Nucleus accumbens (tissue), 56 donors: Measurements from ENCODE around the gene POLD2.

Experiments
- DNase-seq, 56 donors: peaks; one replicate each; lab custom pipeline; 2025; lab: John Stamatoyannopoulos, UW

Gene POLD2

GRCh38 chr7:44087911-44088838, 35.2 kb downstream of the POLD2 start:
- DNase-seq, result peak in 17 of 56 donors; percentile 10 to 68 (median 32)

DNA sequence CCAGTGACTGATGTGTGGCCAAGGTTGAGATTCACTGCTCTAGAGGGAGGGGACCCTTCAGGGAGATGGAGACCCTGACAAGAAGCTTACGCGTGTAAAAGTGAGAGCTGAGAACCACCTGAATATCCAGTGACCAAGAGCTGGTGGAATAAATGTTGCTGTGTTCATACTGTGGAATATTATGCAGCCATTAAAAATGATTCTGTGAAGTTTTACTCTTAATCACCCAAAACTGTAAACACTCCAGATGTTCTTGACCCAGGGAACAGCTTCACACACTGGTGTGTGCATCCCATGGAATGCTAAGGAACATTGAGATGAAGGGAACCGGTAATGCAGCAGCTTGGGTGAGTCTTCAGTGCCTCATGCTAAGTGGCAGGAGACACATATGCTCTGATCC, 36.7 kb downstream of the POLD2 start:
- DNase-seq, result no peak

- no peak for DNase-seq
Observed at GRCh38 chr7:44085546-44085945, 37.8 kb downstream of the POLD2 start.

DNA sequence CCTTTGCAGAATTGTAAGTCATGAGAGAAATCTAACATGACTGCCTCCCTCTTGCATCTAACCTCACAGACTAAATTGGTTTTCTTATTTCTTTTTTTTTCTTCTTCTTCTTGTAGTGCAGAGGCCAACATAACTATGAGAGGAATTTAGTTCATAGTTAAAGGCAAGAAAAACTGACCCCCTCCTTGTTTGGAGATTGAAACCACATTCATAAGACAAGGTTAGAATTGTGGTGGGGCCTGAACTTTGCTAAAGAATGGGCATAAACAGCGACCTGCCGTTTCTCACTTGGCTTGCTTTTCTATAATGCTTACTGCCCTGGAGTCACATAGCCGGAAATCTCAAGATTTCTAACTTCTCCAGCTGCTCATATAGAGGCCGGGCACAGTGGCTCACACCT, 38.6 kb downstream of the POLD2 start:
- no peak for DNase-seq

DNA sequence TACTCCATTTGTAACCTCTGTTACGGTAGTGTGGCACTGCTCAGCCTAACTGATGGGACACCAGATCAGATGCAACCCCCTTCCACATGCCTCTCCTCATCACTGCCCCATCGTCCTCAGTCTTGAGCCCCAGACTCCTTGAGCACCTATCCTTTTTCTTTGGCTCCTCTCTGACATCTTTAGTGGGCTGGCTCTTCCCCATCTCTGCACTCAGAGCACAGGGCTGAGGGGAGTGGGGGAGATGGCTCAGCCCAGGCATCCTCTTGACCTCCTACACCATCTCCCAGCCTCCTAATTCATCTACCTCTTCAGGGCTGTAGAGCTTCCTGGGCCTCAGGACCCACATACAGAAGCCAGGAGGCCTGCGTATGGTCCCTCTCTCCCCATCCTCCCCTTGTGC, 39.6 kb downstream of the POLD2 start:
- no peak for DNase-seq

GRCh38 chr7:44082541-44083207, 40.7 kb downstream of the POLD2 start:
- peak; percentile 74 to 100 (median 98) for DNase-seq

DNA sequence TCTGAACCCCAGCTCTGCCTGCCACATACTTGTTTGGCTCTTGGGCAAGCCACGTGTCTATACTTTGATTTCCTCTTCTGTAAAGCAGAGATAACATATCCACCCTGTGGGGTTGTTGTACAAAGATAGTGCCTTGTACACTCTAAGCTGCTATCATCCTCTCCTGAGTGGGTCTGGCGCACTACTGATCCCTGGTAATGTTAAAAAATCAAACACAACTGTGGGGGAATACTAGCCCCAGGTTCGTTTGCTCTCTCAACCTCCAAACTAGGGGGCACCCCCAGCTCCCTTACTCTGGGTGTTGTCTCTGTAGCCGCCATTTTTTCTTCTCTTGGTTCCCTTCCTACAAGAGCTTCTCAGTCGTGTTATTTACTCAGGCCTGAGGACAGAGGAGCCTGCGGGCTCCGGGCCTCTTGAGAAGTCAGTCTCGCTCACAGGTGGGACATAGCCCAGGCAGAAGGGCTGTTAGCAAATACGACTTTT, 42.0 kb downstream of the POLD2 start:
- no peak for DNase-seq

DNA sequence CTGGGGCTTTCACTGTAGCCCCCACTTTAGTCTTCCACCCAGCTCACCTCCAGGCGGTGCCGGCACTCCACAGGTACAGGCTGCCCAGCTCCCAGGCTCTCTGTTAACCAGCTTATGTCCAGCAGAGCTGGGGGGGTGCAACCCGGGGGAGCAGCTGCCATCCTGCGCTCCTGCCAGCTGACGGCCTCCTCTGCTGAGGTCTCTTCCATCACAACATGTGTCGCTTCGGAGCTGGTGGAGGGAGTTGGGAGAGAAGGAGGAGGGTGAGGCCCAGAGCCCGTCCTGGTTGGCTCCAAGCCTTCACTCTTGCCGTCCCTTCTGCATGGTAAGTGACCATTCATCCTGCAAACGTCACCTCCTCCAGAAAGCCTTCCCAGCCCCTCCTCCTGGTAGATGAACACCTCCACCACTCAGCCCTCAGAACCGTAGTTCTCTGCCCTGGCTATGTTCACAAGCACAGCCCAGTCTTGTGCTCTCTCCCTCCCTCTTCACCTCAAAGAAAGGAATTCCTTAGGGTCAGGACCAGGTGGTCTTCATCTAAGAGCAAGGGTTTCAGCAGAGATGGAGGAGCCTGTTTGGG, 42.6 kb downstream of the POLD2 start:
- DNase-seq, result no peak

GRCh38 chr7:44080118-44080517, 43.2 kb downstream of the POLD2 start:
- DNase-seq, result no peak

- no peak for DNase-seq
Observed at GRCh38 chr7:44079331-44080021, 43.9 kb downstream of the POLD2 start.

- no peak for DNase-seq
Observed at GRCh38 chr7:44078521-44078920, 44.8 kb downstream of the POLD2 start.

- DNase-seq, result no peak
Observed at GRCh38 chr7:44077681-44078091, 45.7 kb downstream of the POLD2 start.

DNA sequence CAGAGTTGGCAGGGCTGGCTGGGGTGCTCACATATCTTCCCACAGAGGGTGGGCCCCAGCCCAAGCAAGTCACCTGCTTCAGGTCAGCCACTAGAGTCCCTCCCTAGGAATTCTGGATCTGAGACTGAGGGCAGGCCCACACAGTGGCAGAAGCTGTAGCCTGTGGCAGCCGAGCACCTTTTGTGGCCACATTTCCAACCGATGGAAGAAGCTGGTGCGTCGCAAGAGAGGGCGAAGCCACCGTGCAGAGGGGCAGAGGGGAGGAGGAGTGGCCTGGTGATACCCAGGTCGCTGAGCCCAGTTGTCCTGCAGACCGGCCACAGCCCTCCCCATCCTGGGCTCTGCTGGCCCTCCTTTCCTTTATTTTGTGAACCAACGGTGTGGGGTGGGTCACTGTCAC, 46.3 kb downstream of the POLD2 start:
- no peak for DNase-seq

DNA sequence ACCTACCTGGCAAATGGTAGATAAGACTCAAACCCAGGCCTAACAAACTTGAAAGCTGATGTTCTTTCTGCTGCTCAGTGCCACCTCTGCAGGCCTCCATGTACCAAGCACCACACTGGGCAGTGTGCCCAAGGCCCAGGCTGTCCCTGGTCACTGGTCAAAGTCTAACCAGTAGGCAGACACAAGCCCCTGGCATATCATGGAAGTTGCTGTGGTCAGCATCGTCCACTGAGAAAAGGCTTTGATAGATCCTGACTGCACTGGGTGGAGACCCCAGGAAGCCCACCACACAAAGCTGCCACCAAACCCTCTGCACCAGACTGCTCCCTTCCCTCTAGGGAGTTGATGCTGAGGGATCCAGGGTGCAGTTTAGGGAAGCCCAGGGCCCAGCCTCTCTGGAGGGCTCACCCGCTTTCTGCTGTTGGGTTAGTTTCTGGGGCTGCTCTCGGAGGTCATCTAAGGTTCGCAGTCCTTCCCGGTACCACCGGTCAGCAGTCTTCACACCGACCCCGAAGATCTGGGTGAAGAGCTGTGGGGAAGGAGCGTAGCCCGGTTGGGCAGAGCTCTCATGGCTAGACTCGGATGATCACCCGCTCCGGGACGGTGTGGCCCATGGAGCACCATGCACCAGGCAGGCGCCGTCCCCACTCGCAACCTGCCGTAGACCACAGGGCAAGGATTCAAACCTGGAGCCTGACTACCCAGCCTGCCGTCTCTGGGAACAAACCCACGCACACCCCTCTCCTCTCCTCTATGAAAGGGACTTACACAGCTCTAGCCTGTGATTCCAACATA, 47.0 kb downstream of the POLD2 start:
- DNase-seq, result no peak

GRCh38 chr7:44075296-44076075, 47.9 kb downstream of the POLD2 start:
- no peak for DNase-seq

GRCh38 chr7:44074349-44074695, 49.0 kb downstream of the POLD2 start:
- DNase-seq, result no peak

GRCh38 chr7:44073664-44074348, 49.5 kb downstream of the POLD2 start:
- peak in 48 of 56 donors; percentile 26 to 89 (median 57) for DNase-seq
